Measurements from ENCODE around the gene ZNF783.

The ZNF783 gene

DNA sequence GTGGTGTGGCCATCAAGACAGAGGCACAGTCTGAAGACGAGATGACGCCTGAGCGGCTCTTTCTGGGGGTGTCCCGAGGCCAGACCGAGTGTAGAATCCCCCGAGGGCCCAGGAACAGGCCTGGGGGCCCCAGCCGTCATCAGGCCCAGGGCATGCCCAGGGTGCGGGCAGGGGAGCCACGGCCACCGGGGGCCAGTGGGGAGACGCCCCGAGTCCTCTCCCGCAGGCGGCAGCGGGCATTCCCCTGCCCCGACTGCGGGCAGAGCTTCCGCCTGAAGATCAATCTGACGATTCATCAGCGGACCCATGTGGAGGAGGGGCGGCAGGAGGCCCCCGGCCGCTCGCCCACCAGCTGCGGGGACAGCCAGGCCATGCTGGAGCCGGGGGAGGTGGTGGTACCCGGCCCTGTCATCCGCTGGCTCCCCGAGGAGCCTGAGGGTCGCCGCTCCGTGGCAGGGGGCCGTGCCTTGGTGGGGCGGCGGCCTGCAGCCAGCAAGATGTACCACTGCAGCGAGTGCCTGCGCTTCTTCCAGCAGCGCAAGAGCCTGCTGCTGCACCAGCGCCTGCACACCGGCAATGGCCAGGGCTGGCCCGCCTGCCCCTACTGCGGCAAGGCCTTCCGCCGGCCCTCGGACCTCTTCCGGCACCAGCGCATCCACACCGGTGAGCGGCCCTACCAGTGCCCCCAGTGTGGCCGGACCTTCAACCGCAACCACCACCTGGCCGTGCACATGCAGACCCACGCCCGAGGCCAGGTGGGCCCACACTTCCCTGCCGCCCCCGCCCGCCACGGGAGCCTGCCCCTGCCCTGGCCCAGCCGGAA, 19.7 kb downstream of the ZNF783 start:
- no peak for DNase-seq (ENCODE audit: low spot score)

DNA sequence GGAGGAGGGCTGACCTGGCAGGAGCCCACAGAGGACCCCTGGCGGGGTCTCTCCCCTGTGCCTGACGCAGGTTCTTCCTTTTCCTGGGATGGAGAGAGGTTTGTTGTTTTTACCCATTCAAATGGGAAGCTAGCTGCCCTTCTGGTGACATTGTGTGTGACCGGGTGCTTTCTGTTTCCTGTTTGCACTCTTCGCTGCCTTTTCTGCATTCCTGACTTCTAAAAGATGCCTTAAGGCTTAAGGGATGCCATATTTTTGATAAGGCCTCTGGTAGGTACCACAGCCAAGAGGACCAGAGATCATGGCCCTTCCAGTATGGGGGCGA, 20.3 kb downstream of the ZNF783 start:
- DNase-seq (ENCODE audit: low spot score), result no peak

DNA sequence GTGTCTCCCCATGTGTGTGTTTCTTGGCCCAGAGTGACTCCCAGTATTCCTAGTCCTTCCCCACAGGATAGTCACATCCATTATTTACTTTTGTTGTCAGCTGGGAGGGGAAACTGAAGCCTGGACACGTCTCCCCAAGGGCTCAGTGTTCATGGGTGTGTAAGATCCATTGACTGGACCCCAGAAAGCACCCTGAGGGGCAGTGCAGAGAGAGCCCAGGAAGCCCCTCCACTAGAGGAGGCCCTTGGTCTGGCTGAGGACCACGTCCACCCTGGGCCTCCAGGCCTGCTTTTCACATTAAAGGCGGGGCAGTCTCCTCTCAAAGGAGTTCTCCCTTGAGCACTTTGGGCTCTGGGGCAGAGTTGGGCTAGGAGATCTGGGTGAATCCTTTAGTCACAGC, 21.3 kb downstream of the ZNF783 start:
- no peak for DNase-seq (ENCODE audit: low spot score)

GRCh38 chr7:149284343-149284742, 22.3 kb downstream of the ZNF783 start:
- no peak for DNase-seq (ENCODE audit: low spot score)

- peak; percentile 99 for DNase-seq (ENCODE audit: low spot score)
Observed at GRCh38 chr7:149284850-149285585, 23.0 kb downstream of the ZNF783 start.

GRCh38 chr7:149285603-149286002, 23.6 kb downstream of the ZNF783 start:
- DNase-seq (ENCODE audit: low spot score), result peak; percentile 54

DNA sequence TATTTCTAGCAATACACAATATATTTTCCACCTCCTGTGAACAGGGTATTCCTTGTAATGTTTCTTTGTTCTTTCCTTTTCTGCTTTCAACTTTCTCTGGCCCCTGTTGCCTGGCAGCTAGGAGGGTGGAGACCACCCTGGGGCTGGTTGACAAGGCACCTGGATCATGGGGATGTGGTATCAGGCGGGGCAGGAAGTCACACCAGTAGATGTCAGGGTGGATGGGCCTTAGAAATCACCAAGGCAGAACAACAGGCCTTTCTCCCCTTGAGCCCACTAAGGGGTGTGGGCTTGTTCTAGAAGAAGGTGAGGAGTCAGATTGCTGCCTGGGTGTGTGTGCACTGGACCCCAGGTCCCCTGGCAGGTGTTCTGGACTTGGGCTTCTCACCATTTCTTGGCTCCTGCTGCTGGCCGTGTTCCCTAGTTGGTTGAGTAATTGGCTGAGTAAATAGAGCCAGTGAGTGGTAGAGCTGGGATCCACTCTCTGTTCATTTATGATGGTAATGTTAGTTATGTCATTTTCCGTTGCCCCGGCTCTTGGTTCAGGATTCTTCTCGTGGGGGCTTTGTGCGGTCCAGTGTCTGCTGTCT, 24.9 kb downstream of the ZNF783 start:
- no peak for DNase-seq (ENCODE audit: low spot score)

DNA sequence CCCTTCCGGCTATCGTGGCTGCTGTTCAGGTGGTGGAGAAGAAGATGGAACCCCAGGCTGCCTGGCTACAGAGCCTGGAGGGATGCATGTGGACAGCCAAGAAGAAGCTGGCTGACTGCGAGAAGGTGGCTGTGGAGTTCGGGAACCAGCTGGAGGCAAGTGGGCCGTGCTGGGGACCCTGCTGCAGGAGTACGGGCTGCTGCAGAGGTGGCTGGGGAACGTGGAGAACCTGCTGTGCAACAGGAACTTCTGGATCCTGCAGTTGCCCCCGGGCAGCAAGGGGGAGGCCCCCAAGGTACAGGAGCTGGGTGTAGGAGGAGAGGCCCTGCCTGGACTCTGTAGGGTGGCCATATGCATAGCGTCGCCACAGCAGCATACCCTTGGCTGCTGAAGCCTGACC, 25.6 kb downstream of the ZNF783 start:
- no peak for DNase-seq (ENCODE audit: low spot score)

- DNase-seq (ENCODE audit: low spot score), result no peak
Observed at GRCh38 chr7:149289262-149289661, 27.3 kb downstream of the ZNF783 start.

DNA sequence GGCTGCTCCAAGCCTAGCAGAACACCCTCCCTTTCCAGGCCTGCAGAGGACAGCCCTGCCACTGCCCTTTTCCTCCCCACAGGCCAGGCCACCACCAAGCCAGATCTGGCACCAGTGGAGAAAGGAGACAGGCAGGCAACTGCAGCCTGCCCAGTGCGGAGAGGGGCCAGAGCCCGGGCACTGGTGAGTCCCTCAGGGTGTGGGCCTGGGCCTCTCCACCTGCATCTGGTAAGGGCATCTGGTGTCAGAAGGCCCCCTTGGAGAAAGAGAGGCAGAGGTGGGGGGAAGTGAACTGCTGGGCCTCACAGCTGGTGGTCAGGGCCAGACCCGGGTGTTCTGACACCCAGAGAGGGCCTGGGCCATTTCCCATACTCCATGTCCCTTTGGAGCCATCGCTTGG, 27.9 kb downstream of the ZNF783 start:
- no peak for DNase-seq (ENCODE audit: low spot score)

DNA sequence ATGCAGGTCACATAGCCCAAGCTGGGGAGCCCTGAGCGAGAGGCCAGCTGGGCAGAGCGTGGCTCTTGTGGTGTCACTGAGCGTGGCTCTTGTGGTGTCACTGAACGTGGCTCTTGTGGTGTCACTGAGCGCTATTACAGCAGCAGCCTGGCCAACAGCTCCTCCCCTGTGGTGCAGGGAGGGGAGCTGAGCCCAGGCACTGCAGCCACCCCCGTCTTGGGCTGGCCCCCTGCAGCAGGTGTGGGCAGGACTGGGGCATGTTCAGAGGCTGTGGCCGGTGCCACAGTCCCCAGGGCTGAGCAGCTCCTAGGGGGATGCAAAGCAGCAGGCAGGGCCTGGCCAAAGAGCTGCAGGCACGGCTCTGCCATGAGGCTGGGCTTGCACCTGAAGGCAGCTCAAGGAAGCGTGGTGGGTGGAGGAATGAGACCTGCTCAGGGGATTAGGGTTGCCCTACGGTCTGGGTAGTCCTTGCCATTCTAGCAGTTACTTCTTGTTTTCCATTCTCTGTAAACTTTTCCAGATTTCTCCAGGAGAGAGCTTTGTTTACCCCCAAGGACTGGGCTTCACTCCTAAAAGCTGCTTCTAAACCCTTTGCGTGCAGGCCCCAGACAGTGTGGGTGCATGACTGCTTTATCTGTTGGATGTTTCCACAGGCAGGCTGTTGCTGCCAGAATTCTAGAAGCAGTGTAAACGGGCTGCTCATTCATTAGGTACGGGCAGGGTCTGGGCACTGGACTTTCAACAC, 29.2 kb downstream of the ZNF783 start:
- no peak for DNase-seq (ENCODE audit: low spot score)

GRCh38 chr7:149291781-149292461, 29.9 kb downstream of the ZNF783 start:
- DNase-seq (ENCODE audit: low spot score), result no peak

DNA sequence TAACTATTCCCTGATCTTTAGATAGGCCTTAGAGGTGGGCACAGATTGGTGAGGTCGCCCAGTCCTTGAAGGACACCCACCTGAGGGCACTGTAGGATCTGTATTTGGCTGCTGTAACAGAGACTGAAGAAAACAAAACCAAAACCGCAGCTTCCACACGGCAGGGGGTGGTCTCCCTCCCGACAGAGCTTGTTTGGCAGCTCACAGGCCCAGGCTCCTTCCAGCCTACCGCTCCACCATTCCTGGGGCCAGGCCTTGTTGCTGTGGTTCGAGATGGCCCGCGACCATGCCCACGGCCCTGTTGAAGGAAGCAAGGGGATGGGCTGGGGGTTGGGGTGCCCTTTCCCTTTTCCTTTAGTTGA, 30.4 kb downstream of the ZNF783 start:
- DNase-seq (ENCODE audit: low spot score), result no peak

GRCh38 chr7:149293338-149293737, 31.3 kb downstream of the ZNF783 start:
- no peak for DNase-seq (ENCODE audit: low spot score)

- DNase-seq (ENCODE audit: low spot score), result no peak
Observed at GRCh38 chr7:149293946-149294633, 32.1 kb downstream of the ZNF783 start.

GRCh38 chr7:149294634-149295480, 32.9 kb downstream of the ZNF783 start:
- no peak for DNase-seq (ENCODE audit: low spot score)

- DNase-seq (ENCODE audit: low spot score), result no peak
Observed at GRCh38 chr7:149295481-149295850, 33.5 kb downstream of the ZNF783 start.

GRCh38 chr7:149296368-149296767, 34.4 kb downstream of the ZNF783 start:
- no peak for DNase-seq (ENCODE audit: low spot score)

GRCh38 chr7:149297034-149297755, 35.2 kb downstream of the ZNF783 start:
- no peak for DNase-seq (ENCODE audit: low spot score)
